OCI-LY7 (cell line): ENCODE measurements around the gene PSAPL1.

Source experiments
- CTCF ChIP-seq: fragments of 200-600 bp; sonication (generic); conservative IDR thresholded peaks from 2 replicates; pipeline ENCODE4 v1.5.1; 2014; ENCODE audit warnings: mild to moderate bottlenecking, antibody characterized with exemption, low read length, moderate library complexity, mixed read lengths
- EZH2phosphoT487 ChIP-seq: fragments of 200-600 bp; sonication (generic); IDR thresholded peaks from 2 replicates; pipeline ENCODE4 v1.6.1; 2018; ENCODE audit warnings: low read depth, borderline replicate concordance, mild to moderate bottlenecking, mixed run types, antibody characterized with exemption, low read length, moderate library complexity, mixed read lengths

GRCh38 chr4:7416745-7417432 is 17.8 kb downstream of the PSAPL1 start:
- TF ChIP-seq CTCF (no peak), EZH2phosphoT487 (no peak)
